HG02943 (cell line): Measurements from ENCODE around the gene FBXW8.
A peak's percentile ranks its signal among the peaks of the same experiment; 100 is the strongest.

Experiments
- ATAC-seq: cut with Tn5 transposase; IDR thresholded peaks from one replicate; pipeline ENCODE4 v1.9.1; 2021; ENCODE audit warnings: mild to moderate bottlenecking, low read depth, moderate library complexity; ENCODE audit not compliant: unreplicated experiment

Gene FBXW8

DNA sequence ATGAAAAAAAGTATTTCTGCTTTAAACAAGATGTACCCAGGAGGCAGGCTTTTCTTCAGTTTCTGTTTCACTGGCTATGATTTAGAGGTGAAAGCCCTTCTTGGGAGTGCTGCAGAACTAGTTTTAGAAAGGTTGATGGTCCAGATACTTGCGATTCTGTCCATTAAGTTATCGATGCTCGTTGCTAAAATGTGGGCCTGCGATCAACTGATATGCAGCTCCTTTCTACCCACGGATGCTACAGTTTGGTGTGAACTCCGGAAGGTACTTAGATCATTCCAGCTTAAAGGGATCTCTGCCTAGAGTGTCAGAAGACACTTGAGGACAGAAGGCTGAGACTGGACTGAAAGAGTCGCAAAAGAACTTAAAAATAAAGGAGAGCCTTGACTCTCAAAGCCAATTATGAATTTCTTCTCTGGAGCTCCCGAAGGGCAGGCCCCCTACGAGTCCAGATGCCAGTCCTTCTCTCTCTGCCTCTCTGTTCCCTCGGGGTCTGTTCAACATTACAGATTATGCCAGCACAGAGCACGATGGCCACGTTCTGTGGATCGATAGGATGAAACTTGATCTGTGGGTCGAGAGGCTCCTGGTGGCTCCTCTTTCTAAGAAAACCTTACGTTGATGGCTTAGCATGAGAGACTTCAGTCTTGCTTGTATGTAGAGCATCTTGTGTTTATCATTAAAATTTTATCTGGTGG, 40.0 kb downstream of the FBXW8 start:
- no peak for ATAC-seq

GRCh38 chr12:116954710-116955381, 44.1 kb downstream of the FBXW8 start:
- ATAC-seq = no peak

DNA sequence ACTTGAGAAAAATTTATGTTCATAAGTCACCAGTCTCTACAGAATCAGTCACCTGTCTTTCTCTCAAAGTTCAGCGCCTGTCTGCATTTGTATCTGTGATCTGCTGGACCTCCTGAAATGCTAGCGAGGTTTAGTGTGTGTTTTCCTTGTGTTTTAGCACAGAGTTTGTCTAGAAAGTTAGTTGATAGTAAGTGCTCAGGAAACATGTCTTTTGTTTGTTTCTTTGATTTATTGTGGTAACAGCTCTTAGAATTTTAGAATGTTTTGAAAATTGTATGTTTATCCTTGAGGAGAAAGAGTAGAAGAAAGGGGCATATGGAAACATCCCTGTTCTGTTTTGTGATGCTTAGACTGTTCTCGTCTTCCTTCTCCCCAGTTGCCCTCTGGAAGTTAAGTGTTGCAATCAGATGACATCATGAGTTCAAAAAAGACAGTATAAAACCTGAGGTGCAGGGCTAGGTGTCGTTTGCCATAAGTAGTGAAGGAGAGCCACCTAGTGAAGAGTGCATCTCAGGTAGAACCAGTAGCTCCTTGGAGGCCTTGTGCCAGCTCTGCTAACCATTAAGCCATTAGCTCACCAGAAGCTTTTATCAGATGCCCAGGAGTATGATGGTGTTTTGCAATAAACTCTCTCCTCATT, 44.8 kb downstream of the FBXW8 start:
- ATAC-seq = no peak

GRCh38 chr12:116958402-116959197, 47.9 kb downstream of the FBXW8 start:
- no peak for ATAC-seq

DNA sequence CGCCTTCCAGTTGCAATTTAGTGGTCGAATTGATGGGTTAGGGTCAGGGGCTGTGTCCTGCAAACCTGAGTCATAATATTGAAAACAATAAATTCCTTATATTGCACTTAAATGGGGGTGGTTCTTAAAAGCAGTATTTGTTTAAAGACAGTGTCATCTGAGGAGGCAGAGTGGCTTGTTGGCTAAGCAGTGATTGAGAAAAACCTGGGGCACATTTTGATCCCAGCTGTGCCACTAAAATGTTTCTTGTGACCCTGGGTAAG, 48.4 kb downstream of the FBXW8 start:
- ATAC-seq = no peak

DNA sequence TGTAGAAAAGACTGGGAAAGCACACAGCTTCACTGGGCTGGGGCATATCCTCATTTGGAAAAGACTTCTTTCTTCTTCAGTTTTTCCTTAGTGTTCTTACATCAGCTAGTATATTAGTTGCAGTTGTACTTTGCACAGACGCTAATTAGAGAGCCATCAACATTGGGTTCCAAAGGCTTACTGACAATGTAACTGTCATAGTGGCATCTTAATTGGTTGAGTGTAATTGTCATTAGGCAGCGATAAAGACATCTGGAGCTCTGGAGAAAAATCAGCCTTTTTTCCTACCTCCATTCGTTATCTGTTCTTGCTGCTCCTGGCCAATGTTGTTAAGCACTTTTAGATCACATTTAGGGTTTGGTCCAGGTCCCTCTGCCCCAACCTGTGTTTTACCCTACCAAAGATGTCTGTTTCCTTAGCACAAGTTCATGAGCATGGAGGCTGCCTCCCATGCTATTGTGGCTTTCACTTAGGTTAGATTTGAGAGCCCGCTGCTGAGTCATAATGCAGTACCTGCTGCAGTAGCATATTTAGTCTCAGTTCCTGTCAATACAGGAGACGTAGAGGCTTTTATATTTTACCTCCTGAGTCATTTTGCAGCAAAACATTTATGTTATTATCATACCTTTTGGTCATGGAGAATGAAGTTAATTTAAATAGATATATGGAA, 49.2 kb downstream of the FBXW8 start:
- ATAC-seq = peak; percentile 80

DNA sequence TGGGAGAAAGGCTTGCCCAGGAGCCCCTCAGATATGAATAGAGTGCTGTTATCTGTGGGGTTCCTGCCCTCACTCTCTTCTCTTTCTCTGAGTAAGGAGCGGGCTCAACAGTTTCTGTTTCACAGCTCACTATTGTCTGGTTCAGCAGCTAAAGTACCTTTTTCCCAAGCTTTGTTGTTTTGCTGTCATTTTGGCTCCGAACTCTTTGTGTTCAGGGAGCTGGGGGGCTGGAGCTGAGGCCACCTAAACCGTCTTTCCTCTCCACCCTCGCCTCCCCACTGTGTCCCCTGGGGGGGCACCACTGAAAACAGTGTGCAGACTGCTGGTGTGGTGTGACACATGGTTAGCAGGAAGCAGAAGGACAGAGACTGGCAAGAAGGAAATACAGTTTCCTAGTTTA, 51.4 kb downstream of the FBXW8 start:
- ATAC-seq = no peak

GRCh38 chr12:116962783-116963356, 52.1 kb downstream of the FBXW8 start:
- ATAC-seq = no peak

DNA sequence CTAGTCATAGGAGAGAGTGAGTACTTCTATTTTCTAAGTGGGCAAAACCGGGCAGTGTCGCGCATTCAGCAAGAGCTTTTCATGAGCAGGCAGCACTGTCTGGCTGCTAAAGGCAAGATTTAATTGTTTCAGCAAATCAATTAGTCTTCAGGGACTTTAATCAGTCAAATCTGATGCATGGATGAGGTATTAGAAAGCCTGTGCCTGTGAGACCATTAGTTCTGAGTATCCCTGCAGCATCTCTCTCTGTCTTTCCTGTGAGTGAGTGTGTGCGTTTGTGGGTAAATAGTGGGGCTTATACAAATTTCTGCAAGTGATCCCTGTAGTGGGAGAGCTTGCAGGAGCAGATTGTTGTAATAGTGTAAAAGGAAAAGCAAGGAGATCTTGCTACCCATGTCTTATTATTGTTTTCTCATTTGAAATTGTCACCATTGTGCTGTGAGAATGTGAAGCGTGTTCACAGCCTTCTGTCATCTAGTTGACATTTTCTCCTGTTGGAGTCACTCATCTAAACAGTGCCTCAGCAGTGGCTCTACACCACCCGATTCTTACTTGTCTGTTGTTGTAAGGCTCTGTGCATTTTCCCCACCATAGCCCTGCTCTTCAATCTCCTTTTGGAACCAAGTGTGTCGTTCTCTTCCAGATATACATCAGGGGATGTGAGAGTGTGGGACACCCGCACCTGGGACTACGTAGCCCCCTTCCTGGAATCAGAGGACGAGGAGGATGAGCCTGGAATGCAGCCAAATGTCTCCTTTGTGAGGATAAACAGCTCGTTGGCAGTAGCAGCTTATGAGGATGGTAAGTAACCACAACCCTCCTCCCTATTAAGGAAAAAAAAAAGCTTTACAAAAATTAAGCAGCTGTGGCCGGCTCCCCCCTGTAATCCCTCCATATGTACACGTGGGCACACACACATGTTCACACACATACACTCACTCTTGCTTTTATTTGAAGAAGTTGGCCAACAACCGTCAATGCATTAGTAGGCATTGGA, 53.6 kb downstream of the FBXW8 start:
- no peak for ATAC-seq

- no peak for ATAC-seq
These were observed 58.2 kb downstream of the FBXW8 start for GRCh38 chr12:116968986-116969385.

DNA sequence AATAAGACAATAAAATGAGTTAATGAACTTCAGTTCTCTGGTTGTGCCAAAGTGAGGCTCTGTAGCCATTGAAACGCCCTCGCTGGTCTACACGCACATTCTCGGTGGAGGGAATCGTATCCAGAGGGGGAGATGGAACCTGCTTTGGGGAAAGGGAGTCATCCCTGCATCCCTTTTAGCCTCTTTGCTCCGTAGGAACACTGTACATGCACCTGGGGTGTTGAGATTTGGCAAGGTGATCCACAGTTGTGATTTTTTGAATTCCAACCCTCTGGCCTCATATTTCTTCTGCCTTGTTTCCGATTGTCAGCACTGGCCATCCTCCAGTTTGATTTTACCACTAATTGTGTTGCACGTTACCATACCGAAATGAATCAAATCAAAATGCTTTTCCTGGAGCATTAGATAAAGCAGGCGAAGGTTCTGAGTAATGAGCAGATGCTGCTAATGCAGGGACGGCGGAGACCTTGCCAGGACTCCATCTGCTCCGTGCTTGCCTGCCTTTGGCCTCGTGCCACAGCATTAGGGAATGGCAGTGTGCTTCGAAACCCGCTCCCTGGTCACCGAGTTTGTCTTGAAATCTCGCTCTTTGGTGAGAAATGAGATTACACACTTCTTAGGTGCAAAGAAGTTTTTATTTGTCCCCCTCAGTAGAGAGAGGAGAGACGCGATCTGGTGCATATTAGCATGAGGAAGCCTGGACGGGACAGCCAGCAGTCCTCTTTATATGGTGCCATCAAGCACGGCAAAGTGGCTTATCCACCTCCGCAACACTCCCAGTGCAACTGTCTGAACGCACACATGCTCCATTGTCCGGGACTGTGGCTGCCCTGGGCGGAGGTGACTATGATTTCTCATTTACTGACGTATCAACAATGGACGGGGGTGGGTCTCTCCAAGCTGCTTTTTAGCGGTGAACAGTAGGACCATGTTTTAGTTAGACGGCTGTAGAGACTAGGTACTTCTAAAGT, 59.1 kb downstream of the FBXW8 start:
- no peak for ATAC-seq

- no peak for ATAC-seq
These were observed 60.5 kb downstream of the FBXW8 start for GRCh38 chr12:116971222-116971621.

DNA sequence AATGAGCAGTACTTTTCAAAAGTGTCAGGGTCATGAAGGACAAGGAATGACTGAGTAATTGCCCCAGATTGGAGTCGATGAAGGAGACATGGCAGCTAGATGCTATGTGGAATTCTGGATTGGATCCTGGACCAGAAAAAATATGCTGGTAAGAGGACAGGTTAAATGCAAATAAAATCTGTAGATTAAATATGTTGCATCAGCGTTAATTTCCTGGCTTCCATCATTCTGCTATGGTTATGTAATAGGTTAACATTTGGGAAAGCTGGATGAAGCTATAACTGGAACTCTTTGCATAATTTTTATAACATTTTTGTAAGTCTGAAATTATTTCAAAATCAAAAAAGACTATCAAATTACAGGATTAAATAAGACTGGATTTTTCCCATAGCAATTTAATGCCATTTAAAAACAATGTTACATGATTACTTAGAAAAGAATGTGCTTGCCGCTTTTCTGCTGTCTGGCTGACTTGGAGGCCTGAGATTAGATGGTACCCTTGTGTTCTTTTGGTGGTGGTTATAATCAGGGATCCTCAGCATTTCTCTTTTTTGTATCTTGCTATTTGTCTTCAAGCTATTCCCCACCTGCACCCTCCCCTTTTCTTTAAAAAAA, 65.1 kb downstream of the FBXW8 start:
- ATAC-seq = no peak

- no peak for ATAC-seq
These were observed 67.0 kb downstream of the FBXW8 start for GRCh38 chr12:116977465-116978380.

DNA sequence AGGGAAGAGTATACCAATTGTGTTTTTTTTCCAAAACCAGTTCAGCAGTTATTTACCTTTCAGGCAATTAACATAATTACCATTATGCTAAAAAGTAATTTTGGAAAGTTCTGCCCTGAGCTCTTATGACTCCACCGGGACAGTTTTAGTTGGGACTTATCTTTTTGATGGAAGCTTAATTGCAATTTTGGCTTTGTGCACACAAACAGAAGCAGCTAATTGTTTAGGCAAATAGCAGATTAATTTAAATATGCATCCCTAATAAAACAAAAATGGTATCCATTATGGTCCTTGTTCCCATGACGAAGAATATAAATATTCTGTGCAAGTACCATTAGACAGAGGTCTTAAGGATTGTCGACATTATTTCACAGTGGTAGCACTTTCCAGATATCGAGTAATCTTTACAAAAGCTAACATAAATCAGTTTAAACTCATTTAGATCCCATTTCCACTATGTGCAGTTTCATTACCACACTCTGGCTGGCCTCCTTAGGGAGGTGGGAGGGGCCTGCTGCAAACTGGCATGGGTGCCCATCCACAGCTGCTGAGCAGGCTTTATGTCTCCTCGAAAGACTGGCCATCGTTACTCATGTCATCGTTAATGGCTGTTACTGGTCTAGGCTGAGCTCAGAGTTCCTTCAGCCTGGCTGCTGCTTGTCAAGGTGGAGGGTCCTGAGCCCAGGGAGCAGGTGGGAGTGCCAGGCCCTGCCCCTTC, 68.2 kb downstream of the FBXW8 start:
- no peak for ATAC-seq

DNA sequence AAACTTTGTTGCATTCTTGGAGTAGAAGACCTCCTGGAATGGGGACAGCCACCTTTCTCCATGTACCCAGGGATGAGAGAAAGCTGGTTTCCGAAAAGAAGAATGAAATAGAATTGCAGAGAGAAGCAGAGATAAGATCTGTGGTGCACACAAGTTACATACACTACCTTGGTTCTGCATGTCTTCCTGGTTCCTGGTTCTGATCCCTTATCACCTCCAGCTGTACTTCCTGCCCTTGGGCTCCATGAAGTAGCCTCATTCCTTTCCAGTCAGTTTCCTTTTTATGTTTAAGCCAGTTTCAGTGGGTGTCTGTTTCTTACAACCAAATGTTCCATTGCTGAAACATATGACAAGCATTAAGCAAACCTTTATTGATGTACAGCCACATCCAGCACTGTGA, 69.3 kb downstream of the FBXW8 start:
- no peak for ATAC-seq
